ENCODE data around the gene SLAMF1.

Gene SLAMF1

GRCh38 chr1:160664573-160665051 lies 17.8 kb upstream of the SLAMF1 start:
- DNase-seq = peak; percentile 54

- no peak for DNase-seq
Measured at GRCh38 chr1:160662910-160663309, 16.1 kb upstream of the SLAMF1 start.

GRCh38 chr1:160659566-160659965 lies 12.7 kb upstream of the SLAMF1 start:
- DNase-seq = no peak

GRCh38 chr1:160658814-160659193 lies 12.0 kb upstream of the SLAMF1 start:
- no peak for DNase-seq

- no peak for DNase-seq
Measured at GRCh38 chr1:160658162-160658813, 11.4 kb upstream of the SLAMF1 start.

- no peak for DNase-seq
Measured at GRCh38 chr1:160657250-160657781, 10.5 kb upstream of the SLAMF1 start.

GRCh38 chr1:160656737-160657136 lies 9.9 kb upstream of the SLAMF1 start:
- DNase-seq = no peak

- DNase-seq = no peak
Measured at GRCh38 chr1:160653620-160654016, 6.8 kb upstream of the SLAMF1 start.

- DNase-seq = no peak
Measured at GRCh38 chr1:160652924-160653619, 6.2 kb upstream of the SLAMF1 start.

- peak; percentile 34 for DNase-seq
Measured at GRCh38 chr1:160652065-160652641, 5.3 kb upstream of the SLAMF1 start.

- DNase-seq = no peak
Measured at GRCh38 chr1:160651433-160652064, 4.7 kb upstream of the SLAMF1 start.

- DNase-seq = no peak
Measured at GRCh38 chr1:160647329-160647720, 481 bp upstream of the SLAMF1 start.

GRCh38 chr1:160646180-160646579 lies 664 bp downstream of the SLAMF1 start:
- no peak for DNase-seq

- peak; percentile 25 for DNase-seq
Measured at GRCh38 chr1:160645386-160646130, 1.3 kb downstream of the SLAMF1 start.

GRCh38 chr1:160644399-160644798 lies 2.4 kb downstream of the SLAMF1 start:
- no peak for DNase-seq

- no peak for DNase-seq
Measured at GRCh38 chr1:160643138-160643537, 3.7 kb downstream of the SLAMF1 start.

- no peak for DNase-seq
Measured at GRCh38 chr1:160642281-160642644, 4.6 kb downstream of the SLAMF1 start.

- peak; percentile 44 for DNase-seq
Measured at GRCh38 chr1:160641323-160642280, 5.2 kb downstream of the SLAMF1 start.

GRCh38 chr1:160640359-160641123 lies 6.3 kb downstream of the SLAMF1 start:
- no peak for DNase-seq

- peak; percentile 38 for DNase-seq
Measured at GRCh38 chr1:160639652-160640051, 7.2 kb downstream of the SLAMF1 start.

GRCh38 chr1:160638926-160639325 lies 7.9 kb downstream of the SLAMF1 start:
- DNase-seq = no peak
